ENCODE data around the gene OLFM1.

The OLFM1 gene

GRCh38 chr9:135090547-135090946, 3.1 kb downstream of the OLFM1 start:
- Histone ChIP-seq H3K9me3 (ENCODE audit: control insufficient read depth in 2 of 2, low read length in 2 of 2) (no peaks in the 10 kb centered on the region), H3K4me1 (ENCODE audit: control insufficient read depth, insufficient read depth, low read length) (peaks cover 36% of the 10 kb centered on the region), H3K9ac (ENCODE audit: low read length in 2 of 2) (no peak overlapping the region), H3K36me3 (ENCODE audit: control insufficient read depth in 2 of 2, insufficient read depth in 2 of 2, low read length in 2 of 2) (peaks cover 0 to 2% of the 10 kb centered on the region in 2 donors), H3K4me3 (ENCODE audit: low read length in 2 of 2) (no peak overlapping the region), H3K27ac (ENCODE audit: low read length) (no peak overlapping the region), H3K27me3 (ENCODE audit: control insufficient read depth in 1 of 2, insufficient read depth in 2 of 2, low read length in 2 of 2) (peaks cover 20 to 34% of the 10 kb centered on the region in 2 donors)

DNA sequence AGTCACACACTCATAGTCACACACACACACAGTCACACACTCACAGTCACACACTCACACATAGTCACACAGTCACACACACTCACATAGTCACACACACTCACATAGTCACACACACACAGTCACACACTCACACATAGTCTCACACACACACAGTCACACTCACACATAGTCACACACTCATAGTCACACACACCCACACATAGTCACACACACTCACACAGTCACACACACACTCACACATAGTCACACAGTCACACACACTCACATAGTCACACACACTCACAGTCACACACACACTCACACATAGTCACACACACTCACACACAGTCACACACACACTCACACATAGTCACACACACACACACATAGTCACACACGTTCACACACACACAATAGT, 4.1 kb downstream of the OLFM1 start:
- Histone ChIP-seq H3K4me1 (ENCODE audit: control insufficient read depth, insufficient read depth, low read length) (peaks cover 27% of the 10 kb centered on the region), H3K4me3 (ENCODE audit: low read length in 2 of 2) (no peak overlapping the region), H3K27me3 (ENCODE audit: control insufficient read depth in 1 of 2, insufficient read depth in 2 of 2, low read length in 2 of 2) (peaks cover 20 to 27% of the 10 kb centered on the region in 2 donors), H3K27ac (ENCODE audit: low read length) (no peak overlapping the region), H3K9me3 (ENCODE audit: control insufficient read depth in 2 of 2, low read length in 2 of 2) (no peaks in the 10 kb centered on the region), H3K36me3 (ENCODE audit: control insufficient read depth in 2 of 2, insufficient read depth in 2 of 2, low read length in 2 of 2) (peaks cover 0 to 4% of the 10 kb centered on the region in 2 donors), H3K9ac (ENCODE audit: low read length in 2 of 2) (no peak overlapping the region)

- peaks cover 17% of the 10 kb centered on the region in 2 donors for H3K27me3 ChIP-seq (ENCODE audit: control insufficient read depth in 1 of 2, insufficient read depth in 2 of 2, low read length in 2 of 2)
- peaks cover 15% of the 10 kb centered on the region for H3K4me1 ChIP-seq (ENCODE audit: control insufficient read depth, insufficient read depth, low read length)
- peaks cover 0 to 7% of the 10 kb centered on the region in 2 donors for H3K36me3 ChIP-seq (ENCODE audit: control insufficient read depth in 2 of 2, insufficient read depth in 2 of 2, low read length in 2 of 2)
- H3K9me3 ChIP-seq (ENCODE audit: control insufficient read depth in 2 of 2, low read length in 2 of 2): no peaks in the 10 kb centered on the region
- no peak overlapping the region for H3K27ac ChIP-seq (ENCODE audit: low read length)
- H3K9ac ChIP-seq (ENCODE audit: low read length in 2 of 2): no peak overlapping the region
- H3K4me3 ChIP-seq (ENCODE audit: low read length in 2 of 2): no peak overlapping the region
Measured at GRCh38 chr9:135093111-135093510, 5.6 kb downstream of the OLFM1 start.

GRCh38 chr9:135093911-135094584, 6.6 kb downstream of the OLFM1 start:
- H3K9ac ChIP-seq (ENCODE audit: low read length in 2 of 2): no peak overlapping the region
- no peak overlapping the region for H3K4me3 ChIP-seq (ENCODE audit: low read length in 2 of 2)
- H3K27ac ChIP-seq (ENCODE audit: low read length): no peak overlapping the region
- peaks cover 0 to 7% of the 10 kb centered on the region in 2 donors for H3K36me3 ChIP-seq (ENCODE audit: control insufficient read depth in 2 of 2, insufficient read depth in 2 of 2, low read length in 2 of 2)
- peaks cover 6% of the 10 kb centered on the region for H3K4me1 ChIP-seq (ENCODE audit: control insufficient read depth, insufficient read depth, low read length)
- H3K9me3 ChIP-seq (ENCODE audit: control insufficient read depth in 2 of 2, low read length in 2 of 2): no peaks in the 10 kb centered on the region
- H3K27me3 ChIP-seq (ENCODE audit: control insufficient read depth in 1 of 2, insufficient read depth in 2 of 2, low read length in 2 of 2): peaks cover 8 to 13% of the 10 kb centered on the region in 2 donors

DNA sequence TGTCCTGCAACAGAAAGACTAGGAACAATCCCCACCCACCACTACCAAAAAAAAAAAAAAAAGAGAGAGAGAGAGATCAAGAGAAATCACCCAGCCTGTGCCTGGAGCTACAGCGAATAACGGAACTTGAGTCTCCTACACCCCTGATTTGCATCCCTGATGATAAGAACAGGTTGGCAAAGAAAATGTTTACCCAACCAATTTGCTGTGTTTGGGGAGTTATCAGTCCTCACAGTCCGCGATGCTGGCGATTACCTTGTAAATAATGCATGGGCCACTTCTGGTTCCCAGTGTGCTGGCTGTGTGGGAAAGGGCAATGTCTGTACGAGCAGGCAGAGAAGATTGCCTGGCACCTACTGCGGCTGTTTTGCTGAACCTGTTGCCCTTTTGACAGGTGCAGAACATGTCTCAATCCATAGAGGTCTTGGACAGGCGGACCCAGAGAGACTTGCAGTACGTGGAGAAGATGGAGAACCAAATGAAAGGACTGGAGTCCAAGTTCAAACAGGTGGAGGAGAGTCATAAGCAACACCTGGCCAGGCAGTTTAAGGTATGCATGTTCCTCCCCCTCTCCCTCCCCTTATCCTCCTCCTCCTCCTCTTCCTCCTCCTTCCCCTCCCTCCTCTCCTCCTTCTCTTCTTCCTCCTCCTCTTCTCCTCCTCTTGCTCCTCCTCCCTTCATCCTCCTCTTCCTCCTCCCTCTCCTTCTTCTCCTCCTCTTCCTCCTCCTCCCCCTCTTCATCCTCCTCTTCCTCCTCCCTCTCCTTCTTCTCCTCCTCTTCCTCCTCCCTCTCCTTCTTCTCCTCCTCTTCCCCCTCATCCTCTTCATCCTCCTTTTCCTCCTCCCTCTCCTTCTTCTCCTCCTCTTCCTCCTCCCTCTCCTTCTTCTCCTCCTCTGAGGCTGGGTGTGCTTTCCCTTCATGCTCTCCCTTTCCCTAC, 8.3 kb downstream of the OLFM1 start:
- H3K36me3 ChIP-seq (ENCODE audit: control insufficient read depth in 2 of 2, insufficient read depth in 2 of 2, low read length in 2 of 2): peaks cover 0 to 8% of the 10 kb centered on the region in 2 donors
- H3K9me3 ChIP-seq (ENCODE audit: control insufficient read depth in 2 of 2, low read length in 2 of 2): no peaks in the 10 kb centered on the region
- peaks cover 5% of the 10 kb centered on the region for H3K4me1 ChIP-seq (ENCODE audit: control insufficient read depth, insufficient read depth, low read length)
- H3K4me3 ChIP-seq (ENCODE audit: low read length in 2 of 2): no peak overlapping the region
- H3K27me3 ChIP-seq (ENCODE audit: control insufficient read depth in 1 of 2, insufficient read depth in 2 of 2, low read length in 2 of 2): peaks cover 0 to 1% of the 10 kb centered on the region in 2 donors
- H3K9ac ChIP-seq (ENCODE audit: low read length in 2 of 2): no peak overlapping the region
- H3K27ac ChIP-seq (ENCODE audit: low read length): no peak overlapping the region

DNA sequence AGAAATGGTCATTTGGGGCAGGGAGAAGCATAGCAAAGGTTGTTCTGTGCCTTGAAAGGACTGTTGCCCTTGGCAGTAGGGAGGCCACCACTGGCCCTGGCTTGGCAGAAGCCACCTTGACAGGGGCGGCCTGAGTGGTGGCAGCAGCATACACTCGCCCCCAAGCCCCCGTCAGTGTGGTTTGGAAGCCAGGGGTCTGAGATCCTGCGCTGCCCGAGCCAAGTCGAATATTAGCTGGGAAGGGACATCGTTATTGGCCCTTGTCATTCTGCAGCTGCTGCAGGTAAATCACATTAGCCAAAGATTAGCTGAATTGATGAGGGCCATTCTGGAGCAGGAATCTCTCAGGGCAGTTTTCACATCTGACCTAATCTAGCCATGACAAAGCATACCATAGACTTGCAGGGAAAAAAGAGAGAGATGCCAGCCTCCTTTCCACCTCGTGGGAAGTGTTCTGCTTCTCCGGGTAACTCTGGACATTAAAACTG, 9.0 kb downstream of the OLFM1 start:
- H3K27me3 ChIP-seq (ENCODE audit: control insufficient read depth in 1 of 2, insufficient read depth in 2 of 2, low read length in 2 of 2): no peaks in the 10 kb centered on the region
- H3K9ac ChIP-seq (ENCODE audit: low read length in 2 of 2): no peak overlapping the region
- peaks cover 5% of the 10 kb centered on the region for H3K4me1 ChIP-seq (ENCODE audit: control insufficient read depth, insufficient read depth, low read length)
- peaks cover 0 to 7% of the 10 kb centered on the region in 2 donors for H3K36me3 ChIP-seq (ENCODE audit: control insufficient read depth in 2 of 2, insufficient read depth in 2 of 2, low read length in 2 of 2)
- H3K4me3 ChIP-seq (ENCODE audit: low read length in 2 of 2): no peak overlapping the region
- H3K9me3 ChIP-seq (ENCODE audit: control insufficient read depth in 2 of 2, low read length in 2 of 2): no peaks in the 10 kb centered on the region
- H3K27ac ChIP-seq (ENCODE audit: low read length): no peak overlapping the region

- H3K9ac ChIP-seq (ENCODE audit: low read length in 2 of 2): no peak overlapping the region
- no peaks in the 10 kb centered on the region for H3K9me3 ChIP-seq (ENCODE audit: control insufficient read depth in 2 of 2, low read length in 2 of 2)
- H3K4me1 ChIP-seq (ENCODE audit: control insufficient read depth, insufficient read depth, low read length): peaks cover 17% of the 10 kb centered on the region
- H3K4me3 ChIP-seq (ENCODE audit: low read length in 2 of 2): no peak overlapping the region
- peaks cover 0 to 7% of the 10 kb centered on the region in 2 donors for H3K36me3 ChIP-seq (ENCODE audit: control insufficient read depth in 2 of 2, insufficient read depth in 2 of 2, low read length in 2 of 2)
- H3K27ac ChIP-seq (ENCODE audit: low read length): no peak overlapping the region
- no peaks in the 10 kb centered on the region for H3K27me3 ChIP-seq (ENCODE audit: control insufficient read depth in 1 of 2, insufficient read depth in 2 of 2, low read length in 2 of 2)
Measured at GRCh38 chr9:135098400-135099105, 11.1 kb downstream of the OLFM1 start.

- H3K27ac ChIP-seq (ENCODE audit: low read length): no peak overlapping the region
- no peak overlapping the region for H3K9ac ChIP-seq (ENCODE audit: low read length in 2 of 2)
- no peaks in the 10 kb centered on the region for H3K9me3 ChIP-seq (ENCODE audit: control insufficient read depth in 2 of 2, low read length in 2 of 2)
- H3K4me3 ChIP-seq (ENCODE audit: low read length in 2 of 2): no peak overlapping the region
- H3K27me3 ChIP-seq (ENCODE audit: control insufficient read depth in 1 of 2, insufficient read depth in 2 of 2, low read length in 2 of 2): no peaks in the 10 kb centered on the region
- H3K4me1 ChIP-seq (ENCODE audit: control insufficient read depth, insufficient read depth, low read length): peaks cover 22% of the 10 kb centered on the region
- H3K36me3 ChIP-seq (ENCODE audit: control insufficient read depth in 2 of 2, insufficient read depth in 2 of 2, low read length in 2 of 2): peaks cover 0 to 7% of the 10 kb centered on the region in 2 donors
Measured at GRCh38 chr9:135099574-135099973, 12.1 kb downstream of the OLFM1 start.

DNA sequence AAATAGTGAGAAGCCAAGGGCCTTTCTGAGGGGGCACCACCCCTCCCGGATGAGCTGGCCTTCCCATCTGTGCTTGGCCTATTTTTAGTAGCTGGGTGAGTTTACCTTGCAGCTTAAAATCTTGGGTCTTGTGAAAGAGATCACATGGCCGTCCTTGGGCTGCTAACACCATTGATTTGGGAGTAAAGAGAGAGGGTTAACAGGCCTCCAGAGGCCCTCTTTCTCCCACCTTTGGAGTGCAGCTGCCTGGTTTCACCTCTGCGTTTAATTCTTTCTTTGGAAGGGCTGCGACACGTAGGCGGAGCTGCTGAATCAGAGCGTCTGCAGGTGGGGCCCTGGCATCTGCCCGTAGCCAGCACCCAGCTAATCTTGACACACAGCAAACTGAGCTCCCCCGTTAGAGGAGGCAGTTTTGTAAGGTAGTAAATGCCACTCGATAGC, 12.8 kb downstream of the OLFM1 start:
- Histone ChIP-seq H3K4me1 (ENCODE audit: control insufficient read depth, insufficient read depth, low read length) (peaks cover 26% of the 10 kb centered on the region), H3K4me3 (ENCODE audit: low read length in 2 of 2) (no peak overlapping the region), H3K9ac (ENCODE audit: low read length in 2 of 2) (no peak overlapping the region), H3K27me3 (ENCODE audit: control insufficient read depth in 1 of 2, insufficient read depth in 2 of 2, low read length in 2 of 2) (no peaks in the 10 kb centered on the region), H3K36me3 (ENCODE audit: control insufficient read depth in 2 of 2, insufficient read depth in 2 of 2, low read length in 2 of 2) (peaks cover 0 to 7% of the 10 kb centered on the region in 2 donors), H3K9me3 (ENCODE audit: control insufficient read depth in 2 of 2, low read length in 2 of 2) (no peaks in the 10 kb centered on the region), H3K27ac (ENCODE audit: low read length) (no peak overlapping the region)

GRCh38 chr9:135100725-135101410, 13.4 kb downstream of the OLFM1 start:
- H3K27ac ChIP-seq (ENCODE audit: low read length): no peak overlapping the region
- no peak overlapping the region for H3K9ac ChIP-seq (ENCODE audit: low read length in 2 of 2)
- no peaks in the 10 kb centered on the region for H3K27me3 ChIP-seq (ENCODE audit: control insufficient read depth in 1 of 2, insufficient read depth in 2 of 2, low read length in 2 of 2)
- no peaks in the 10 kb centered on the region for H3K9me3 ChIP-seq (ENCODE audit: control insufficient read depth in 2 of 2, low read length in 2 of 2)
- H3K4me3 ChIP-seq (ENCODE audit: low read length in 2 of 2): no peak overlapping the region
- H3K4me1 ChIP-seq (ENCODE audit: control insufficient read depth, insufficient read depth, low read length): peaks cover 26% of the 10 kb centered on the region
- peaks cover 0 to 7% of the 10 kb centered on the region in 2 donors for H3K36me3 ChIP-seq (ENCODE audit: control insufficient read depth in 2 of 2, insufficient read depth in 2 of 2, low read length in 2 of 2)
